NCI-H2227 treated with DMSO at 0.1 percent for 48 hours (cell line): ENCODE results near the gene KISS1R.
A peak's percentile ranks its signal among the peaks of the same experiment; 100 is the strongest.

Experiments used
- DNase-seq: peaks from one replicate; lab custom pipeline; 2025; lab: John Stamatoyannopoulos, UW

The KISS1R gene

DNA sequence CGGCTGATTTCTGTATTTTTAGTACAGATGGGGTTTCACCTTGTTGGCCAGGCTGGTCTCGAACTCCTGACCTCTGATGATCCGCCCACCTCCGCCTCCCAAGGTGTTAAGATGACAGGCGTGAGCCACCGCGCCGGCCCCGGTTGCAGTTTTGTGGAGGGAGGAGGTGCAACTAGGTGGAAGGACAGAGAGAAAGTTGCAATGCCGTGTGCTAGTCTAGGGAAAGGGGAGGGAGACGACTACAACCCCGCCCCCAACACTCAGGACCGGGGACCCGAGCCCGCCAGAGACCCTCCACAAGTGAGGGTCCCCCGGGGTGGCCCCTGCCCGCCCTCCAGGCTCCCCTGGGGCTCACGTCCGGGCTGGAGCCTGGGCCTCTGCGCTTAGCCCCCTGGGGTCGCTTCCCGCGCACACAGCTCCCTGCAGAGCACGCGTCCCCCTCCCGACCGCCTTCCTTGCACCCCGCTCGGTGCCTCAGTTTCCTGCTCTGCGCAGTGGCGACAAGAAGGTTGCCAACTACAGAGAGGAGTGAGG is 7.5 kb downstream of the KISS1R start:
- DNase-seq, result no peak

DNA sequence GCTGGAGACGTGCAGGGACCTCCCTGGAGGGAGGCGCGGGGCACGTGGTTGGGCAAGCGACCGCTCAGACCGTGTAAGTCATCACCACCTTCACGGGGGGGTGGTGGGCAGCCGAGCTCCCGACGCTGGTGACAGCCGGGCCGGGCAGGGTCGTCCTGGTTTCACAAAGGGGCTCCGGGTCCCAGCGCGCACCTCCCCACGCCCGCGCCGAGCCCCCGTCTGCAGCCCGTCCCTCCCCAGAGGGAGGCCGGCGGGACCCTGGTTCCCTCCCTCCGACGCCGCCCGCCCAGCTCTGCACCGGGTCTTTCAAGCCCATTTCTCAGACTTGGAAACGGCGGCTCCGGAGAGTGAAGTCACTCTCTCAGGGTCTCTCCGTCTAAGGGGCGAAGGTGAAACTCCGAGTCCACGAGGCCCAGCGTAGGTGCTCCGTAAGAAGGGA is 8.0 kb downstream of the KISS1R start:
- no peak for DNase-seq

DNA sequence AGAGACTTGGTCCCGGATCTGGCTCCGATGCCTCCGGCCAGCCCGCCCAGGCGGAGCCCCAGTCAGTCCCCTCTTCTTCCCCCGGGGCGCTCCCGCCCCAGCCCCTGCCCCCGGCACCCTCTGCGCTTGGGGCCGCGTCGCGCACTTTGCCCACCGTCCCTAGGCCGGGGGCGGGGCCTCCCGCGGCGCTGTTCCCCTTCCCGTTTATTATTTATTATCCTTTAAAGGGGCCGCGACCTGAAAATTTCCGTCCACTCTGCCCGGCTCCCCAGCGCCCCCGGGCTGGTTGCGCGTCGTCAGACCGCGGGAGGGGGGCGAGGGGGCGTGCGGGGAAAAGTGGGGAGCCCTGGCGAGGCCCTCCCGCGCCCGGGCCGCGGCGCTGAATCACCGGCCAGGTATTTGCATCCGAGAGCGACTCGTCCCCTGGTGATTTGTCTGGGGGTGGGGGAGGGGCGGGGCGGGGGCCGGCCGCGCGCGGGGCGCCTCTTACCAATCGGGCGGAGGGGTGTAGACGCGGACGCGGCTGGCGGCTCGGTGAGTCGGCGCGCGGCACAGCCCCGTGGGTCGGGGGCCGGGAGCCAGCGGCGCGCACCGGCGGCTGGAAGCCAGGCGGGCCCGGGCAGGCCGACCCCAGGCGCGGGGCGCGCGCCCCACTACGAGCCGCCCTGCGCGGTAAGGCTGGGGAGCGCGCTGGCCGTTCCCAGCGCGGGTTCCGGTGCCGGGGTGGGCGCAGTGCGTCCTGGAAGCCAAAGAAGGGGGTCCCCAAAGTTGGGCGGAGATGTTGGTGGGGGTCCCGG is 8.6 kb downstream of the KISS1R start, which contains the start of gene ARID3A:
Gene ARID3A (plus strand): TSS at position 510 of the 797 bp plus-strand sequence. CDS start 3,494 bp downstream, outside the sequence.
- DNase-seq, result peak; percentile 57

DNA sequence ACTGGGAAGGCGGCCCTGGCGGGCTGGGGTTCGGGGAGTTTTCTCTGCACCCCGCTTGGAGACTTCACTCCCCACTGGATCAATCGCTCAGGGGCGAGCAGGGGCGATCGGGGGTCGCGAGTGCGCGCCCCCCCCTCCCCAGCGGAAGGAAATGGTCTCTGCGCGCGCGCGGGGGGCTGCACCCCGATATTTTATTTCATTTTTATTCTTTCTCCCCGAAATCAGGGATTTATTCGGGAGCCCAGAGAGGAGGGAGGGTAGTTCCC is 9.1 kb downstream of the KISS1R start:
- DNase-seq, result no peak

DNA sequence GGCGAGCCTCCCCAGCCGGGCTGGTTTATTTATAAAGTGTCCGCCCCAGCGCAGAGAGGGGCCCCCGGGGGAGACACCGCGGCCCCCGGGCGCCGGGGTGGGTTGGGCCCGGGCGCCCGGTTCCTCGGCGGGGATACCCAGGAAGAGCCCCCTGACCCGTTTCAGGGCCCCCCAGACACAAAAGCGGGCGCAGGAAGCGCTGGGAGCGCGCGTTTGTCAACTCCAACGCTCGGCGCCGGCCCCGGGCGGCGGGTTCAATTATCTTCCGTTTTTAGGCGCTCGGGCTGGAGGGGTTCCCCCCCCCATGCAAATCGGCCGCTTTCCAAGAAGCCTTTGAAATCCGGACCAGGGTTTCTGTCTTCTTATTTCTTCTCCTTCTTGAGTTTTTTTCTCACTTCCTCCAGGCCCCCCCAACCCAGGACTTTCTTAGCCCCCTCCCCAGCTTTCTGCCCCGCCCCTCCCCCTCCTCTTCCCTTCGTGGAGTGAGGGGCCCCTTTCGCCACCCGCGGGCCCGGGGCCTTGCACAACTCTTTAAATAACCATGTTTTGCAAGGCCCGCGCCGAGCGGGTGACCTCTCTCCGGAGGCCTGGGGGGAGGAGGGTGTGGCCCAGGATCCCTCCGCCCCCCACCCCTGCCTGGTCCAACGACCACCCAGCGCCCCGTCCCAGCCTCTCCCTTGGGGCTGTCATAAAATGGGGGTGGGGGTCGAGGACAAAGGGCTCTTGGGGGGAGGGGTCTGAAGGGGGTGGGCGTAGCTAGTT is 9.6 kb downstream of the KISS1R start:
- no peak for DNase-seq

DNA sequence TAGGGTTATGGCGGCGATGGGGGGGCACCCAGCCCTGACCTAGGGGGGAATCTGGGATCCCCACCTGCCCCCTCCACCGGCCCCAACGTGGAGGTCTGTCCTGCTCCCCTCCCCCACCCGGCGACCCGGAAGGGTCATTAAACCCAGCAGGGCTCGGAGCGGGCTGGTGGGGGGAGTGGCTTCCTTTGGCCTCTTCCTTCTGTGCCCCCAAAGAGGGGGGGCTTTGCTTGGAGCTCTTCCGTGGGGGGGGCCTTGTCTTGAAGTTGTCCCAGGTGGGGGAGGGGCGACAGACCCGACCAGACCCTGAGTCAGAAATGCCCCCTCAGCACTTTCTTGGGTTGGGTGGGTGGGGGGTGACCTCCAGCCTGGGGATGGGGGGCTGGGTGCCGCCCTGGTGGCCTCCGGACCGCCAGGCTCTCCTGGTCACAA is 10.2 kb downstream of the KISS1R start:
- no peak for DNase-seq

DNA sequence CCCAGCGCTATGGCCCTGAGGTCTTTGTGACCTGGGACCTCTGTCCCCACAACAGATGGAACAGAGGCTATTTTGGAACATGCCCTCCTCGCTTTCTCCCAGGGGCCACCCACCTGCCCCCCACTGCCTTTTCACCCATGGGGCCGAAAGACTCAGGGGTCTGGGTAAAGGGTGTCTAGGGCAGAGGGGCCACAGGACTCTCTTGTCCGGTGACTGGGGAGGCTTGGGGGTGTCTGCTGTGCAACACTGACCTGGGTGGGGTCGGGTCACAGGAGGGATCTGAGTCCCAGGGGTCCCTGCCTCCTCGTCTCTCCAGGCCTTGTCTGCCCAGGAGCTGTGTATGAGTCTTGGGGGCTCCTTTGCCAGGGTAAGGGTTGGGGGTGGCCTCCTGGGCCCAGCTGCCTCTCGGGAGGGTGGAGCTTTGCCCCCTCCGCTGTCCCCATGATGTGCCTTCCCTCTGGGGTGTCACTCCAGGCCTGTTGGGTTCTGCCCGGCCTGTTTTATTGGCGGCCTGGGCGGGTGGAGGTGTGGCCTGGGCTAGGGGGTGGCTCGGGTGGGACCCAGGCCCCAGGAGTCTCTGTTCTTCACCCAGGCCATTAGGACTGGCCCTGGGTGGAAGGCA is 10.8 kb downstream of the KISS1R start:
- DNase-seq, result no peak

DNA sequence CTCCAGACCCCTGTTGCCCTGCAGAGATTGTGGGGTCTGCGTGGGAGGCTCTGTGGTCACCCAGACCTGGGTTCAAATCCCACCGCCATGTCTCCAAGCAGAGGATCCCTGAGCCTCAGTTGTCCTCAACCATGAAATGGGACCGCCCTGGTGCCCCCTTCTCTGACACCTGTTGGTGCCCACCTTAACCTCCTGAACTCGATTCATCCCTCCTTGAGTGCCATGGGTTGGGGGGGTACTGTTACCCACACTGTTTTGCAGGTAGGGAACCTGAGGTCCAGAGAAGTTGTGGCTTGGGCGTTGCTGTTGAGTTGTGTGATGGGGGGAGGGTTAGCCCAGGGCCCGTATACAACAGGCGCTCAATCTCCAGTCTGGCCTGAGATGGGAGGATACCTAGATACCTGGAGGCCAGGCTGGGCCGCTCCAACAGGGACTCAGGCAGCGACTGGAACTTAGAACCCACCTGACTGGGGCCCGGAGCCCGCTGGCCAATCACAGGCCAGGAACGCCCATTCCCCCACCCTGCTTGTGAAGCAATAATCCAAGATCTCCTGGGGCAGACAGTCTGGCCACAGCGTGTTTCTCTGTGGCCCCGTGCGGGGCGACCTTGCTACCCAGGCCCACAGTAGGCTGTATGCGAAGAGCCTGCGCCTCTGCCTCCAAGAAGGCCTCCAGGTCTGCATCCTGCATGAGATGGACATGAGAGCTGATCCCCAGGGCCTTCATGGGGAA is 11.5 kb downstream of the KISS1R start:
- no peak for DNase-seq

DNA sequence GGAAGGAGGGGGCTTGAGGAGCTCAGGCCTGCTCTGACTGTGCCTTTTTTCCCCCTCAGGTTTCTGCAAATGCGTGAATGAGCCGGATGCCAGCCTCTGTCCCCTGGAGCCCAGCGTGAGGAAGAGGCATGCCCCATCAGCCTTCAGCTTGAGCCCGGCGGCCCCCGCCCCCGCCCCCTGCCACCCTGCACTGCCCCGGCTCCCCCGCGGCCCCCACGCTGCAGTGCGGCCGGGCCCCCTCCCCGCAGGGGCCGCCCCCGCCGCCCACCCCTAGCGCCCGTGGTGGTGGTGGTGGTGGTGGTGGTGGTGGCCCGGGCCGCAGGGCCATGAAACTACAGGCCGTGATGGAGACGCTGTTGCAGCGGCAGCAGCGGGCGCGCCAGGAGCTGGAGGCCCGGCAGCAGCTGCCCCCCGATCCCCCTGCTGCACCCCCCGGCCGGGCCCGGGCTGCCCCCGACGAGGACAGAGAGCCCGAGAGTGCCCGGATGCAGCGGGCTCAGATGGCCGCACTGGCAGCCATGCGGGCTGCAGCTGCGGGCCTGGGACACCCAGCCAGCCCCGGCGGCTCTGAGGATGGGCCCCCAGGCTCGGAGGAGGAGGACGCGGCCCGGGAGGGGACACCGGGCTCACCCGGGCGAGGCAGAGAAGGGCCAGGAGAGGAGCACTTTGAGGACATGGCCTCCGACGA is 12.2 kb downstream of the KISS1R start:
- DNase-seq, result no peak

DNA sequence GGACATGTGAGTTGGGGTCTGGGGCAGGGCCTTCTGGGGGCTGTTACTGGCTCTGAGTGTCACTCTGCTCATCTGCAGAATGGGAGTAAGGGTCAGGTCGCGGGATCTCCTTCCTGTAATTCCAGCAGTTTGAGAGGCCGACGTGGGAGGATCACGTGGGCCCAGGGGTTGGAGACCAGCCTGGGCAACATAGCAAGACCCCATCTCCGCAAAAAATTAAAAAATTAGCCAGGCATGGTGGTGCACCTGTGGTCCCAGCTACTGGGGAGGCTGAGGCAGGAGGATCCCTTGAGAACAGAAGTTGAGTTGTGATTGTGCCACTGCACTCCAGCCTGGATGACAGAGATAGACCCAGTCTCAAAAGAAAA is 12.7 kb downstream of the KISS1R start:
- DNase-seq, result no peak

DNA sequence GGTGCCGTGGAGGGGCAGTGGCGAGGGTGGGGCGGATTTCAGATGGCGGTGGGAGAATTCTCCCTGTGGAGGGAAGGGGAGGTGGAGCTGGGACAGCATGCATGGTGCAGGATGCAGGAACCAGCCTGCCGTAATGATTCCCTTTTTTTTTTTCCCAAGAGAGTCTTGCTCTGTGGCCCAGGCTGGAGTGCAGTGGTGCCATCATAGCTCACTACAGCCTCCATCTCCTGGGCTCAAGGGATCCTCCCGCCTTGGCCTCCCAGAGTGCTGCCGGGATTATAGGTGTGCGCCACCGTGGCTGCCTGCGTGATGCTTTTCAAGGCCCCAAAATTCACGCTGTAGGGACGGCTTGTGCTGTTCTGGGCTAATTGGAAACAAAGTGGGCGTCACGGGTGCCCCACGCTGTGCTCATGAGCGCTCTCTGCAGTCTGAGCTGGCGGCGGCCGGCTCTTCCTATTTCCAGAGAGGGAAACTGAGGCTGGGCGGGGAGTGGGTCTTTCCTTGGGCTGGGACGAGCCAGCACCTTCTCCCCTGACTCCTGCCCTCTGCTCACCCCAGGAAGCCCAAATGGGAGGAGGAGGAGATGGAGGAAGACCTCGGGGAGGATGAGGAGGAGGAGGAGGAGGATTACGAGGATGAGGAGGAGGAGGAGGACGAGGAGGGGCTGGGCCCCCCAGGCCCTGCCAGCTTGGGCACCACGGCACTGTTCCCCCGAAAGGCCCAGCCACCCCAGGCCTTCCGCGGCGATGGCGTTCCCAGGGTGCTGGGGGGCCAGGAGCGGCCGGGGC is 14.9 kb downstream of the KISS1R start:
- no peak for DNase-seq

DNA sequence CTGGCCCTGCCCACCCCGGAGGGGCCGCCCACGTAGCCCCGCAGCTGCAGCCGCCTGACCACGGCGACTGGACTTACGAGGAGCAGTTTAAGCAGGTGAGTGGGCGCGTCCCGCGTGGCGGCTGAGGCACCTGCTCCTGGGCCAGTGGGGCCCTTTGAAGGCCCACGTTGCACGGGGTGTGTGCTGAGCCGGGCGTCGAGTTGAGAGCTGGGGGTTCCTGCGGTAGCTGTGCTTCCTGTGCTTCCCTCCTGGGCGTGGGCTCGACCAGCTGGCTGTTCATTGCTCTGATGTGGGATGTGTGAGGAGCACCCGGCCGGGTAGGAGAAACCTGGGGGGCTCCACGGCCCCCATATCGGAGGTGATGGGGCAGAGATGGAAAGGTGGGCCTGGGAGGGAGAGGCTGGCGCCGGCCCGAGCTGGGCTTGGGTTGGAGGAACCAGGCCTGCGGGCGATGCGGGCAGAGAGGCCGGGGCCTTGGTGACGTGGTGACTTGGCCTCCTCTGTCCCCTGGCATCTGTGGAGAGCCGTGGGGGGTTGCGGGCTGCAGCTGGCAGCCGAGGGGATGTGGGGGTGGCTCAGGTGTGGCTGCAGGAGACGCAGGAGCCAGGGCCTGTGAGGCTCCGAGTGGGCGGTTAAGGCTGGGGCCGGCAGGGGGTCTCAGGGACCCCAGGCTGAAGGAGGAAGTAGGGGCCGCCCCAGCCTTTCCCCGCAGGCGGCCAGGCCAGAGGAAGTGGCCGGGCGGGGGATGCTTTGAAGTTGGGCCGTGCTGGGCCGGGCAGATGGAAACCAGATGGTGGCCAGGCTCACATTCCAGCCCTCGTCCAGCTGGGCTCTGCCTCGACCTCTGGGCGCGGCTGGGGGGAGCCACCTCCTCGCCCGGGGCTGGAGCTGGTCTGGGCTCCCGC is 15.8 kb downstream of the KISS1R start:
- DNase-seq, result no peak

DNA sequence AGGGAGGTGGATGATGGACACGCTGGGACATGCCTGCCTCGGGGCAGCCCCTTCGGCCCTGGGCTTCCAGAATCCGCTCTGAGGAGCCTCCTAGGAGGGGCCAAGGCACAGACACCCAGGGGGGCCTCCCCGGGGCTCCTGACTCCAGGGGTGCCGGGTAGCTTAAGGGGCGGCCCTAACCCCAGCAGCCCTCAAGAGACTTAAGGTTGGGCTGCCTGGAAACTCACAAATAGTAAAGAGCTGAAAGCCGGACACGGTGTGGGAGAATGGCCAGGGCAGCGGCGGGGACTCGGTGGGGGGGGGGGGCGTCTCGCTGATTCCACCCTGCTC is 16.4 kb downstream of the KISS1R start:
- no peak for DNase-seq

DNA sequence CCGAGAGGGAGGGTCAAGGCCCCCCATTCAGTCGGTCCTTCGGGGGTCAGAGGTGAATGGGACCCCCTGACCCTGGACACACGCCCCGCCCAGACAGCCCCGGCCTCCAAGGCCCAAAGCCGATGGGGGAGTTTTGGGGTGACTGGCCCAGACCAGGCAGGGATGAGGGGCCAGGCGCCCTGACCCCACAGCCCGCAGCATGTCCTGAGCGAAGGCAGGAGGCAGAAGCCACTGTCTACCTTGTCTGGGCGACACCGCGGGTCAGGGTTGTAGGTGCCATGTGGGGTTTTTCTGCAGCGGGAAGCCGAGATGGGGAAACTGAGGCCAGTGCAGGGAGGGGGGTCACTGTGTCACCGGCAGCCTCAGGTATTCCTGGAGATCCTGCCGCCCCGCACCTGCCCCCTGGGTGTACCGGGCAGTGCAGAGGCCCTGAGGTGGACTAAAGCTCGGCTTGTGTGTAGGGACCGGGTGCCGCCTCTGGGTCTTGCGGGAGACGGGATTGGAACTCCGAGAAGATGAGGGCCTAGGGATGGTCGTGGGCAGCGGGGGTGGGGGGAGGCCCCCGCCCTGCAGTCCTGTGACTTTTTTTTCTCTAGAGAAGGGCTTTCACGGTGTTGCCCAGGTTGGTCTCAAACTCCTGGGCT is 17.2 kb downstream of the KISS1R start:
- DNase-seq, result no peak

DNA sequence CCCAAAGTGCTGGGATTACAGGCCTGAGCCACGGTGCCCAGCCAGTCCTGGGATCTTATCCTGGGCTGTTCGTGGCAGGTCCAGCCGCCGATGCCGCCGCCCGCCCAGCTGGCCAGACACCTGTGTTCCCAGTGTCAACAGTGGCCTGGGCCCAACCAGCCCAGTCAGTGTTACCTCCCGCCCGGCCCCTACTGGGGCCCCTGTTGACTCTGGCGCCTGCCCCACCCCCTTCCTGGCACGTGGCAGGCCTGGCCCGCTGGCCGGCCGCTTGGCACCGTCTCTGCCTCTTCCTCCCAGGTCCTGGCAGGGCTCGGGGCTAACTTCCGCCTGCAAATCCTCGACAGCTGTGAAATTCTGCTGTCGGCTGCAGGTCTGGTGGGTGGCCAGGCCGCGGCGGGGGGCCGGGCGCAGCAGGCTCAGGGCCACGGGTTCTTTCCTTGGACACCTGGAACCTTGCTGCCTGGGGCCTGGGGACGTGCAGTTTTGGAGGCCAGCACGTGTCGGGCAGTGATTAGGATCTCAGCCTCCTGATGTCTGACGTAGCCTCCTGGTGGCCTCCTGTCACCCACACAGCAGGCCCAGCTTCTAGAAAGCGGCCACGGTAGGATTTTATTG is 17.8 kb downstream of the KISS1R start:
- no peak for DNase-seq

DNA sequence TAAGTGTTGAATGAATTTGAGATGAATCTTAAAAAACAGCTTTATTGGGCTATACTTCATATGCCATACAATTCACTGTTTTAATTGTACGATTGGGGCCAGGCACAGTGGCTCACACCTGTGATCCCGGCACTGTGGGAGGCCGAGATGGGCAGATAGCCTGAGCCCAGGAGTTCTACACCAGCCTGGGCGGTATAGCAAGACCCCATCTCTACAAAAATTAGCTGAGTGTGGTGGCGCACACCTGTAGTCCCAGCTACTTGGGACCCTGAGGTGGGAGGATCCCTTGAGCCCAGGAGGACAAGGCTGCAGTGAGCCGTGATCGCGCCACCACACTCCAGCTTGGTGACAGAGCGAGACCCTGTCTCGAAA is 19.0 kb downstream of the KISS1R start:
- no peak for DNase-seq

DNA sequence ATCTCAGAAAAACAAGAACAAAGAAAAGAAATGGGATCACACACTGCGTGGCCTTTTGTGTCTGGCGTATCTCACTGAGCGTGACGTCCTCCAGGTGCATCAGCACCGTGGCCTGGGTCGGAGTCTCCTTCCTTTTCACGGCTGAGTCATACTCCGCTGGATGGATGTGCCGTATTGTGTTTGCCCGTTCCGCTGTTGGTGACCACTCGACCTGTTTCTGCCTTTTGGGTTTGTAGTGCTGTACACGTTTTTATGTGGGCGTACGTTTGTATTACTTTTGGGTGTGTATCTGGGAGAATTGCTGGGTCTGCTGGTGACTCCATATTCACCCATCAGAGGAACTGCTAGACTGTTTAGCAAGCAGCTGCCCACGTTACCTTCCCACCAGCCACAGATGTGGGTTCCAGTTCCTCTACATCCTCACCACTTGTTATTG is 20.1 kb downstream of the KISS1R start:
- DNase-seq, result no peak

DNA sequence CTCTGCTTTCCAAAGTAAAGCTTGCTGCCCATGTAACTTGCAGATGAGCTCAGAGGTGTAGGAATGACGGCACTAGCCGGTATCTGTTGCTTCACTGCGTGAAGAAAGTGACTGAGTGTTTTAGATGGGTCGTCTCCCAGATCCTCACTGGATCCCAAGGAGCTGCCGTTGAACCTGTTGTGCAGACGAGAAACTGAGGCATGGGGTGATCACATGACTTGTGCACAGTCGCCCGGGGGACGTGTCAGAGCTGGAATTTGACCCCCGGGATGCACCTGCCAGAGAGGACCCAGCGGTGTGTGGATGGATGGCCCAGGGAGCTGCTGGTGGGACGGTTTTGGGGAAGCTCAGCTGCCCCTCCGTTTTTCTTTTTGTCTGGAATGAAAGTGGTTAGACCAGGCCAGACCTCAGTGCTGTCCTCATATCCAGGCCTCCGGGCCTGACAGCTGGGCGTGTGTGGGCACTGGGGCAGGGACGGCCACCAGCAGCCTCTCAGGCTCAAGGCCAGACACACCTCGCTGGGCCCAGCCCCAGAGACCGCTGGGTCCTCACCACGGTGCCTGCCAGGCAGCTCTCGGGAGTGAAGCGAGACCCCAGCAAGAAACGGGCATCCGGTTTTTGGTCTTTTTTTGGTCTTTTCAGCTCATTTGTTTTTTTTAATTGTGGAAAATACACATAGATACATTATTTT is 21.2 kb downstream of the KISS1R start:
- no peak for DNase-seq
